Spleen (tissue), 3 donors: Measurements from ENCODE around the gene SCAF11.

Experiments used
- POLR2A ChIP-seq, 3 donors: fragments of 450-650 bp; IDR thresholded peaks; one replicate each; pipeline ENCODE4 v1.5.1; 2017; ENCODE audit warnings: antibody characterized with exemption in 3 of 3, mild to moderate bottlenecking in 1 of 3
- POLR2AphosphoS5 ChIP-seq, 3 donors: sonication (generic); formaldehyde crosslinking; IDR thresholded peaks; one replicate each; pipeline ENCODE4 v1.5.1; 2017; ENCODE audit warnings: antibody characterized with exemption in 3 of 3

GRCh38 chr12:45933504-45933903 is 56.9 kb downstream of the SCAF11 start:
- TF ChIP-seq POLR2A (IDR thresholded peaks at IDR 0.05) = no peak
- TF ChIP-seq POLR2AphosphoS5 (IDR thresholded peaks at IDR 0.05) = no peak
